GM12891 (cell line): ENCODE results near the gene GPC6.

ENCODE experiments used
- PAX5 ChIP-seq: IDR thresholded peaks from 2 replicates; pipeline ENCODE4 v1.6.1; 2011; ENCODE audit warnings: low read length, moderate library complexity, mild to moderate bottlenecking; ENCODE audit not compliant: insufficient read depth, severe bottlenecking
- POLR2A ChIP-seq: IDR thresholded peaks from 2 replicates; pipeline ENCODE4 v1.6.1; 2011; ENCODE audit warnings: low read depth, low read length, control low read depth
- POLR2AphosphoS5 ChIP-seq: IDR thresholded peaks from 2 replicates; pipeline ENCODE4 v1.6.1; 2011; ENCODE audit warnings: low read depth, low read length, control low read depth
- POU2F2 ChIP-seq: IDR thresholded peaks from 2 replicates; pipeline ENCODE4 v1.6.1; 2011; ENCODE audit warnings: low read depth, mild to moderate bottlenecking, control low read depth, low read length, moderate library complexity
- SPI1 ChIP-seq: IDR thresholded peaks from 2 replicates; pipeline ENCODE4 v1.6.1; 2011; ENCODE audit warnings: low read depth, low read length, control low read depth
- TAF1 ChIP-seq: IDR thresholded peaks from 2 replicates; pipeline ENCODE4 v1.6.1; 2011; ENCODE audit warnings: low read depth, low read length, control low read depth

- no peak for TF ChIP-seq POLR2A
- TF ChIP-seq POU2F2: no peak
- no peak for TF ChIP-seq POLR2AphosphoS5
- TF ChIP-seq TAF1: no peak
- TF ChIP-seq PAX5: no peak
- TF ChIP-seq SPI1: no peak
Observed at GRCh38 chr13:94139393-94139995, 912.9 kb downstream of the GPC6 start.
